Fibroblast of villous mesenchyme (primary cell): Measurements from ENCODE around the gene SEC24B. TPM values are rescaled to one million over a fixed set of nuclear protein-coding genes. Genes with fewer than 3 reads are reported as not detected.
"Not testable (repeated sequence)": the region's sequence is repeated elsewhere in the genome, so short reads cannot be mapped to it uniquely, and the experiment has no call there.

Experiments
- DNase-seq: peaks from one replicate; pipeline ENCODE4 v3.0.0-alpha.2; 2010; ENCODE audit warnings: low read depth
- H3K4me3 ChIP-seq: 2 replicates; pipeline ENCODE4 v1.5.1; 2011; ENCODE audit warnings: low read depth, mild to moderate bottlenecking, low read length
- CTCF ChIP-seq: IDR thresholded peaks from 2 replicates; pipeline ENCODE4 v1.5.1; 2012; ENCODE audit warnings: low read depth, mild to moderate bottlenecking, low read length; ENCODE audit not compliant: insufficient read depth
- total RNA-seq: library from RNA; depleted of rRNA; stranded (reverse); fragments of >200 nt; gene quantifications from 2 replicates; pipeline ENCODE4 v1.2.3, GENCODE V29; 2012

Gene SEC24B
- total RNA-seq, 1 donor = 19.9 TPM

GRCh38 chr4:109496875-109497274 is 63.3 kb downstream of the SEC24B start:
- TF ChIP-seq CTCF = no peak
- H3K4me3 ChIP-seq = no peak overlapping the region
- DNase-seq = peak; percentile 3

GRCh38 chr4:109497511-109497910 is 63.9 kb downstream of the SEC24B start:
- DNase-seq = no peak
- H3K4me3 ChIP-seq = no peak overlapping the region
- no peak for TF ChIP-seq CTCF

GRCh38 chr4:109499513-109499912 is 65.9 kb downstream of the SEC24B start:
- H3K4me3 ChIP-seq = no peak overlapping the region
- TF ChIP-seq CTCF = no peak
- DNase-seq = no peak

- H3K4me3 ChIP-seq = no peak overlapping the region
- DNase-seq = no peak
- no peak for TF ChIP-seq CTCF
Observed at GRCh38 chr4:109506890-109507289, 73.3 kb downstream of the SEC24B start.

- TF ChIP-seq CTCF = no peak
- H3K4me3 ChIP-seq = no peak overlapping the region
- no peak for DNase-seq
Observed at GRCh38 chr4:109510687-109511086, 77.1 kb downstream of the SEC24B start.

- no peak for TF ChIP-seq CTCF
- no peak overlapping the region for H3K4me3 ChIP-seq
- DNase-seq = peak; percentile 32
Observed at GRCh38 chr4:109511414-109511813, 77.8 kb downstream of the SEC24B start.

GRCh38 chr4:109513368-109513767 is 79.8 kb downstream of the SEC24B start:
- not testable (repeated sequence) for H3K4me3 ChIP-seq, DNase-seq

- DNase-seq = no peak
- H3K4me3 ChIP-seq = no peak overlapping the region
- no peak for TF ChIP-seq CTCF
Observed at GRCh38 chr4:109532182-109532581, 98.6 kb downstream of the SEC24B start.
